Stimulated activated CD8-positive, alpha-beta memory T cell treated with anti-CD3 and anti-CD28 coated beads, Interleukin-12 subunit alpha, Interleukin-12 subunit beta, amount 100 ng/mL, for 1 hour (primary cell): ENCODE data around the gene GPR15LG.
"Not testable (repeated sequence)": the region's sequence is repeated elsewhere in the genome, so short reads cannot be mapped to it uniquely, and the experiment has no call there.

Experiments
- DNase-seq: peaks from one replicate; pipeline ENCODE4 v3.0.0-alpha.2; 2020; ENCODE audit warnings: low read depth

The GPR15LG gene

GRCh38 chr10:84173501-84173929 is at the start of gene GPR15LG:
Gene GPR15LG (plus strand): TSS chr10:84173801. CDS start chr10:84173852, 51 bp downstream.
- no peak for DNase-seq

- DNase-seq = not testable (repeated sequence)
Observed at GRCh38 chr10:84125910-84126784, 47.5 kb upstream of the GPR15LG start.

- DNase-seq = no peak
Observed at GRCh38 chr10:84126785-84127167, 46.8 kb upstream of the GPR15LG start.

GRCh38 chr10:84135836-84136235 is 37.8 kb upstream of the GPR15LG start:
- no peak for DNase-seq

GRCh38 chr10:84137811-84138210 is 35.8 kb upstream of the GPR15LG start:
- no peak for DNase-seq

- peak; percentile 7 for DNase-seq
Observed at GRCh38 chr10:84138478-84139125, 35.0 kb upstream of the GPR15LG start.

GRCh38 chr10:84139126-84140035 is 34.2 kb upstream of the GPR15LG start, which contains the start of gene GHITM:
Gene GHITM (plus strand): TSS chr10:84139509. CDS start chr10:84141501, 1,992 bp downstream.
- peak; percentile 99 for DNase-seq

GRCh38 chr10:84140036-84140379 is 33.6 kb upstream of the GPR15LG start:
- no peak for DNase-seq

GRCh38 chr10:84147347-84147746 is 26.3 kb upstream of the GPR15LG start:
- DNase-seq = no peak

- not testable (repeated sequence) for DNase-seq
Observed at GRCh38 chr10:84148006-84148597, 25.5 kb upstream of the GPR15LG start.

GRCh38 chr10:84149854-84150253 is 23.7 kb upstream of the GPR15LG start:
- no peak for DNase-seq

GRCh38 chr10:84152769-84153168 is 20.8 kb upstream of the GPR15LG start:
- DNase-seq = no peak

- no peak for DNase-seq
Observed at GRCh38 chr10:84155521-84155920, 18.1 kb upstream of the GPR15LG start.

GRCh38 chr10:84156009-84156408 is 17.6 kb upstream of the GPR15LG start:
- DNase-seq = no peak

GRCh38 chr10:84156768-84157167 is 16.8 kb upstream of the GPR15LG start:
- DNase-seq = peak; percentile 20

- DNase-seq = no peak
Observed at GRCh38 chr10:84158061-84158460, 15.5 kb upstream of the GPR15LG start.

GRCh38 chr10:84158550-84158949 is 15.1 kb upstream of the GPR15LG start:
- no peak for DNase-seq

GRCh38 chr10:84159076-84159685 is 14.4 kb upstream of the GPR15LG start:
- no peak for DNase-seq

- no peak for DNase-seq
Observed at GRCh38 chr10:84160663-84161362, 12.8 kb upstream of the GPR15LG start.

- DNase-seq = no peak
Observed at GRCh38 chr10:84163996-84164395, 9.6 kb upstream of the GPR15LG start.

GRCh38 chr10:84164442-84164841 is 9.2 kb upstream of the GPR15LG start:
- DNase-seq = no peak
